ENCODE measurements around the gene KCNQ1. TPM values are rescaled to one million over a fixed set of nuclear protein-coding genes. Genes with fewer than 3 reads are reported as not detected.
A peak's percentile ranks its signal among the peaks of the same experiment; 100 is the strongest.

The KCNQ1 gene
- total and polyA plus RNA-seq, 8 donors = 14.0 to 61.1 (median 46.7) TPM

DNA sequence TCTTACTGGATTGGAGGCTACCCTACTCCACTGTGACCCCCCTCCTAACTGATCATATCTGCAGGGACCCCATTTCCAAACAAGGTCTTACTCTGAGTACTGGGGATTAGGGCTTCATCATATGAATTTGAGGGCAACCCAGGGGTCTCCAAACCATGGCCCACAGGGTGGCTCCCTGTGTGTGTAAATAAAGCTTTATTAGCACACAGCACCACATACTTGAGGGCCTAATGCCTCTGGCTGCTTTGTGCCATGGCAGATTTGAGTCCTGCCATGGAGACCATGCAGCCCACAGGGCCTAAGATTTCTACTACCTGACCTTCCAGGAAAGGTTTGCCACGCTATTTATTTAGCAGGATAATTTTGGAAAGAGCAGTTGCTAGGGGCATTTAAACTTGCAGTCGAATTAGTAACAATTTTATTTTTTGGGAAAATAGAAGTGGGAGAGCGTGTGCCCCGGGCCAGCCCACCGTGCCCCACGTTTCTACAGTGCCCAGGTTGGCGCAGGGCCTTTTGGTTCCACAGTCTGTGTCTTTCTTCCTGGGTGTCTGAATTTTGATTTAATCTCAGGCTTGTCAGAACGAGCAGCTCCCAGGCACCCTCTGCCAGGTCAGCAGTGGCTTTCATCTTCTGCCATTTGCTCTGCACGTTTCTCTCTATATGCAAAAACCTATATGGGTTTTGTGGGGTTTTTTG is 92.3 kb downstream of the KCNQ1 start:
- TF ChIP-seq, protein P1, sequence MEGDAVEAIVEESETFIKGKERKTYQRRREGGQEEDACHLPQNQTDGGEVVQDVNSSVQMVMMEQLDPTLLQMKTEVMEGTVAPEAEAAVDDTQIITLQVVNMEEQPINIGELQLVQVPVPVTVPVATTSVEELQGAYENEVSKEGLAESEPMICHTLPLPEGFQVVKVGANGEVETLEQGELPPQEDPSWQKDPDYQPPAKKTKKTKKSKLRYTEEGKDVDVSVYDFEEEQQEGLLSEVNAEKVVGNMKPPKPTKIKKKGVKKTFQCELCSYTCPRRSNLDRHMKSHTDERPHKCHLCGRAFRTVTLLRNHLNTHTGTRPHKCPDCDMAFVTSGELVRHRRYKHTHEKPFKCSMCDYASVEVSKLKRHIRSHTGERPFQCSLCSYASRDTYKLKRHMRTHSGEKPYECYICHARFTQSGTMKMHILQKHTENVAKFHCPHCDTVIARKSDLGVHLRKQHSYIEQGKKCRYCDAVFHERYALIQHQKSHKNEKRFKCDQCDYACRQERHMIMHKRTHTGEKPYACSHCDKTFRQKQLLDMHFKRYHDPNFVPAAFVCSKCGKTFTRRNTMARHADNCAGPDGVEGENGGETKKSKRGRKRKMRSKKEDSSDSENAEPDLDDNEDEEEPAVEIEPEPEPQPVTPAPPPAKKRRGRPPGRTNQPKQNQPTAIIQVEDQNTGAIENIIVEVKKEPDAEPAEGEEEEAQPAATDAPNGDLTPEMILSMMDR (IDR thresholded peaks at IDR 0.05) = no peak
- FAIRE-seq (no peak), DNase-seq (peak in 2 of 6 donors; percentile 5 to 21), ATAC-seq (no peak)
- intact Hi-C loops (cut with DNase I) = loop anchor here in 1 of 3 donors (10.0 kb wide), 1 partner anchor 358 kb away; no protein-coding TSS in a partner anchor
- Histone ChIP-seq H3K4me3 (no peak overlapping the region), H3K4me1 (peaks cover 0 to 5% (median 0%) of the 10 kb centered on the region in 3 donors), H3K36me3 (no peaks in the 10 kb centered on the region), H3K9me3 (no peaks in the 10 kb centered on the region), H3K27me3 (no peaks in the 10 kb centered on the region), H3K27ac (no peak overlapping the region)
- WGBS, 2 donors = 94 to 96% methylated on average over 9 of the region's 9 CpGs

DNA sequence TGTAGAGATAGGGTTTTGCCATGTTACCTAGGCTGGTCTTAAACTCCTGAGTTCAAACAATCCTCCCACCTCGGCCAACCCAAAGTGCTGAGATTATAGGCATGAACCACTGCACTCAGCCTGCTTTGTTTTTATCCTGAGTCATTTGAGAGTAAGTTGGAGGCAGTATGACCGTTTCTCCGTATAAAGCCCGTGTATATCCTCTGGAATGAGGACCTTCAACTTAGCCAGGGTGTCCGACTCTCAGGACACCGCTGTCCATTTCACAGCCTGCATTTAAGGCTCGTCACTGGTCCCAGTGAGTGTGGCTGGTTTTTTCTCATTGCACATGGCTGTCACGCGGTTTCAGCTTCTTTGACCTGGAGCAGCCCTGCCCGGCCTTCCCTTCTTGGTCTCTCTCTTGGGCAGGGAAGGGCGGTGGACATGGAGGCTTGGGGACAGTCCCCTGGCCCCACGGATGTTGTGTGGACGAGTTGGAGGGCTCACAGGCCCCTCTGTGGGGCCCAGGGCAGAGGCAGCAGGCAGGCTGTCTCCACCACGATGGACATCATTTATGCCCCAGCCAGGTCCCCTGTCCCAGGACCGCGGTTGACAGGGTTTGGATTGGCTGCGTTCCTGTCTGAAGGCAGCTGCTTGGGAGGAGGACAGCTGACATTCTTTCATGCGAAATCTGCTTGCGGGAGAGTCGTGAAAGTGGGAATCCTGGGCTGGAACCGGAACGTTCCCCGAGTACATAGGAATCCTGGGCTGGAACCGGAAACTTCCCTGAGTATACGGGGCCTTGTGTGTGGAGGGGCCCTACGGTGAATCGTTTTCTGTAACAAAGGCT is 93.3 kb downstream of the KCNQ1 start:
- Histone ChIP-seq H3K4me1 (peaks cover 0 to 4% (median 0%) of the 10 kb centered on the region in 3 donors), H3K4me3 (no peak overlapping the region), H3K27me3 (no peaks in the 10 kb centered on the region), H3K9me3 (no peaks in the 10 kb centered on the region), H3K36me3 (no peaks in the 10 kb centered on the region), H3K27ac (no peak overlapping the region)
- intact Hi-C loops (cut with DNase I) = loop anchor here in 1 of 3 donors (10.0 kb wide), 1 partner anchor 357 kb away; no protein-coding TSS in a partner anchor
- no peak for ATAC-seq
- peak in 3 of 6 donors; percentile 8 to 38 (median 31) for DNase-seq
- FAIRE-seq = no peak
- WGBS, 2 donors = 84 to 85% methylated on average over 27 of the region's 27 CpGs
- TF ChIP-seq, protein P1 (IDR thresholded peaks at IDR 0.05) = no peak

DNA sequence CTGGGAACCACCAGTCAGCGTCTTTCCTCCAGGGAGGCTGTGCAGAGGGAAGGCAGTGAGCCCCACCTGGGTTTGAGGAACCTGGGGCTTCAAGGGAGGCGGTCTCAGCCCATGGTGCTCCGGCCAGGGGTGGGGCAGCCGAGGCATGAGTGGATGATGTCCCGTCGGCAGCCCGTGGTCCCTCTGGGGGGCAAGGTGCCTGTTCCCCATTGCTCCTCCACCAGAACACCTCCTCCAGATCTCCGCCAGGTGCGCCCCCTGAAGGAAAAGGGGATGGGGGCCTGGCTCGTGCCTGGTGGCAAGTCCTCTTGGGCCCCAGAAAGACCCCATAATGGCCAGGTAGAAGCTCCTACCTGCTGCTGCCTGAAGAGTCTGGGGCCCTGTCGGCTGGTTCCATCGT is 94.1 kb downstream of the KCNQ1 start:
- TF ChIP-seq, protein P1 (IDR thresholded peaks at IDR 0.05) = no peak
- intact Hi-C loops (cut with DNase I) = loop anchor here in 1 of 3 donors (10.0 kb wide), 1 partner anchor 356 kb away; no protein-coding TSS in a partner anchor
- Histone ChIP-seq H3K4me1 (no peaks in the 10 kb centered on the region), H3K9me3 (no peaks in the 10 kb centered on the region), H3K27me3 (no peaks in the 10 kb centered on the region), H3K36me3 (no peaks in the 10 kb centered on the region), H3K4me3 (no peak overlapping the region), H3K27ac (no peak overlapping the region)
- DNase-seq (peak in 4 of 6 donors; percentile 8 to 65 (median 36)), FAIRE-seq (no peak), ATAC-seq (no peak)
- 92 to 94% methylated on average over 12 of the region's 12 CpGs for WGBS, 2 donors

DNA sequence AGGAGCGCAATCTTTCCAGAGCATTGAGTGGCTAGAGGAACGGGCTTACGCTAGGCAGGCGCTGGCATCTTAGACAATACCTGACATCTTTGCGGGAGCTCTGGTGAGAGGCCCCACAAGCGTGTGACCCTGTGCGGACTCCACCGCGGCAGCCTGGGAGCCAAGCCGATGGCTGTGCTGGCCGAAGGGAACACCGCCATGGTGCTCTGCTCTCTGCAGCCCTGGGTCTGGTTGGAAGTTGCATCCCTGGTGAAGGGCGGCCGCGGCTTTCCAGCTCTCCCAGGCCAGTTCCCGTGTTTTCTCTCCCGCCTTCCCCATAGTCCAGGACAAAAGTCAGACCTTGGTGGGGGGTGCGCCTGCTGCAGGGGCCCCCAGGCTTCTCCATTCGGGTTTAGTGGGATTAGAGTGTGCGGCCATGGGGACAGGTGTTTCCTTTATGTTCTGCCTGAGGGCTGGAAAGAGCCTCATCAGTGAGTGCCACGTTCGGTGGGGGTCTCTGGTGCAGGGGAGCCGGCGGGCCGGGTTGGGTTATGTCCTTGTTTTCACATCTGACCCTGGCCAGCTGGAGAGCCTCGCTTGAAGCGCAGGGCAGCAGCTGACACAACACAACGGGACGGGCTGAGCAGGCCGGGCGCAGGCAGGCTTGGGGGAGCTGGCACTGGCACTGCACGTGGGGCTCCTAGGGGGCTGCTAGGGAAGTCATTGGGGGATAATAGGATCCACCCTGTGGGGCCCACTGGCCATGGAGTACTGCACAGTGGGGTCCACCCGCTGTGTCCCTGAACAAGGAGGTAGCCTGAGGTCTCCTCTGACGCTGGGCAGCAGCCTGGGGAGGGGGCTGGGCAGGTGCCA is 94.8 kb downstream of the KCNQ1 start:
- intact Hi-C loops (cut with DNase I) = loop anchor here in 1 of 3 donors (10.0 kb wide), 1 partner anchor 355 kb away; no protein-coding TSS in a partner anchor
- ATAC-seq (no peak), FAIRE-seq (no peak), DNase-seq (peak in 4 of 6 donors; percentile 15 to 71 (median 30))
- no peak overlapping the region for H3K27ac ChIP-seq
- WGBS, 2 donors = 91 to 95% methylated on average over 34 of the region's 34 CpGs
- no peak overlapping the region for H3K4me3 ChIP-seq
- H3K9me3 ChIP-seq = no peaks in the 10 kb centered on the region
- no peaks in the 10 kb centered on the region for H3K27me3 ChIP-seq
- H3K4me1 ChIP-seq = no peaks in the 10 kb centered on the region
- H3K36me3 ChIP-seq = no peaks in the 10 kb centered on the region
- TF ChIP-seq, protein P1 (IDR thresholded peaks at IDR 0.05) = no peak
